Superior temporal gyrus (tissue), 1 donor: Measurements from ENCODE around the gene APCS.

Experiments
- DNase-seq: peaks from one replicate; pipeline ENCODE4 v3.0.0-alpha.2; 2016; ENCODE audit errors: extremely low spot score

The APCS gene

GRCh38 chr1:159587461-159587951, at the start of gene APCS:
APCS (plus strand) TSS chr1:159587826; CDS start chr1:159587922, 96 bp downstream.
- DNase-seq: no peak

GRCh38 chr1:159548126-159548525, 39.5 kb upstream of the APCS start:
- DNase-seq: no peak

GRCh38 chr1:159554261-159554660, 33.4 kb upstream of the APCS start:
- no peak for DNase-seq

GRCh38 chr1:159554696-159555095, 32.9 kb upstream of the APCS start:
- DNase-seq: no peak

- DNase-seq: no peak
Measured at GRCh38 chr1:159556931-159557369, 30.7 kb upstream of the APCS start.

- DNase-seq: no peak
Measured at GRCh38 chr1:159560599-159560998, 27.0 kb upstream of the APCS start.

GRCh38 chr1:159561497-159561896, 26.1 kb upstream of the APCS start:
- DNase-seq: no peak

GRCh38 chr1:159562680-159563079, 24.9 kb upstream of the APCS start:
- DNase-seq: no peak

- no peak for DNase-seq
Measured at GRCh38 chr1:159577446-159577845, 10.2 kb upstream of the APCS start.

- no peak for DNase-seq
Measured at GRCh38 chr1:159580340-159580739, 7.3 kb upstream of the APCS start.

GRCh38 chr1:159581422-159581821, 6.2 kb upstream of the APCS start:
- no peak for DNase-seq

GRCh38 chr1:159584536-159584935, 3.1 kb upstream of the APCS start:
- DNase-seq: no peak

- DNase-seq: no peak
Measured at GRCh38 chr1:159591981-159592380, 4.4 kb downstream of the APCS start.

- DNase-seq: no peak
Measured at GRCh38 chr1:159594625-159595405, 7.2 kb downstream of the APCS start.

- DNase-seq: no peak
Measured at GRCh38 chr1:159598196-159598595, 10.6 kb downstream of the APCS start.

- no peak for DNase-seq
Measured at GRCh38 chr1:159600894-159601293, 13.3 kb downstream of the APCS start.

- no peak for DNase-seq
Measured at GRCh38 chr1:159602501-159602999, 14.9 kb downstream of the APCS start.

- no peak for DNase-seq
Measured at GRCh38 chr1:159612211-159612885, 24.7 kb downstream of the APCS start.

GRCh38 chr1:159632922-159633321, 45.3 kb downstream of the APCS start:
- DNase-seq: no peak
